B cell (primary cell): Measurements from ENCODE around the gene FBXO3. TPM values are rescaled to one million over a fixed set of nuclear protein-coding genes. Genes with fewer than 3 reads are reported as not detected.

ENCODE experiments used
- ATAC-seq: fragments of 200-7000 bp; cut with Tn5 transposase; one replicate; pipeline ENCODE4 v1.10.0; 2021; ENCODE audit warnings: low read depth, mild to moderate bottlenecking, moderate number of reproducible peaks, moderate library complexity
- CTCF ChIA-PET: fragments of 350-600 bp; sonication (Branson Sonifier 250); formaldehyde crosslinking; loops from one replicate; lab custom pipeline; 2021; ENCODE audit warnings: antibody characterized with exemption, inconsistent platforms; lab: Charles Lee
- POLR2A ChIA-PET: fragments of 350-600 bp; sonication (Branson Sonifier 250); formaldehyde crosslinking; loops from one replicate; lab custom pipeline; 2021; ENCODE audit warnings: antibody characterized with exemption; lab: Charles Lee
- DNase-seq: peaks from one replicate; pipeline ENCODE4 v3.0.0; 2013
- H2AFZ ChIP-seq: 2 replicates; pipeline ENCODE4 v1.6.1; 2012; ENCODE audit warnings: mild to moderate bottlenecking, low read depth, low read length; ENCODE audit not compliant: insufficient read depth, poor library complexity, severe bottlenecking
- H3K27ac ChIP-seq, 2 donors: 1 replicate in 1 of 2; 2 replicates in 1 of 2; pipeline ENCODE4 v1.5.1; 2012 to 2013; ENCODE audit warnings: low read length in 2 of 2, mild to moderate bottlenecking in 2 of 2, moderate library complexity in 1 of 2
- H3K27me3 ChIP-seq, 4 experiments: fragments of 200-600 bp in 1 of 4; sonication (generic) in 1 of 4; replicated peaks in 1 of 4; 1 replicate in 2 of 4; 2 replicates in 2 of 4; pipeline versions ENCODE4 v1.6.1 to v1.7.0; 2013 to 2016; ENCODE audit warnings: low read length in 3 of 4, mild to moderate bottlenecking in 2 of 4, mixed read lengths in 1 of 4, moderate library complexity in 1 of 4; ENCODE audit not compliant: insufficient read depth in 4 of 4, control insufficient read depth in 3 of 4; ENCODE audit errors: control extremely low read depth in 1 of 4
- H3K36me3 ChIP-seq, 2 experiments: replicated peaks in 1 of 2; 1 replicate in 1 of 2; 2 replicates in 1 of 2; pipeline versions ENCODE4 v1.6.1 to v1.7.1; 2013; ENCODE audit warnings: low read length in 1 of 2; ENCODE audit not compliant: insufficient read depth in 2 of 2, control insufficient read depth in 1 of 2; ENCODE audit errors: control extremely low read depth in 1 of 2, extremely low read depth in 1 of 2
- H3K4me1 ChIP-seq, 2 donors: fragments of 200-600 bp in 1 of 2; sonication (generic) in 1 of 2; 1 replicate in 1 of 2; 2 replicates in 1 of 2; pipeline versions ENCODE4 v1.5.1 to v1.6.1; 2013 to 2017; ENCODE audit warnings: low read length in 2 of 2; ENCODE audit not compliant: control insufficient read depth in 2 of 2, insufficient read depth in 2 of 2
- H3K4me2 ChIP-seq: replicated peaks from 2 replicates; pipeline ENCODE3; 2012; ENCODE audit warnings: mild to moderate bottlenecking, low read depth, low read length; ENCODE audit not compliant: poor library complexity, severe bottlenecking
- H3K4me3 ChIP-seq, 5 experiments: fragments of 200-600 bp in 1 of 5; sonication (generic) in 1 of 5; 1 replicate in 3 of 5; 2 replicates in 2 of 5; pipeline versions ENCODE4 v1.5.1 to v1.7.0; 2011 to 2016; ENCODE audit warnings: low read length in 4 of 5, mild to moderate bottlenecking in 4 of 5, low read depth in 2 of 5, control low read depth in 1 of 5, moderate library complexity in 1 of 5; ENCODE audit not compliant: insufficient read depth in 1 of 5; ENCODE audit errors: control extremely low read depth in 1 of 5, extremely low read depth in 1 of 5
- H3K79me2 ChIP-seq: fragments of 200-600 bp; sonication (generic); one replicate; pipeline ENCODE4 v1.6.0; 2016; ENCODE audit warnings: low read length; ENCODE audit not compliant: control insufficient read depth, insufficient read depth
- H3K9ac ChIP-seq: fragments of 200-600 bp; sonication (generic); 2 replicates; pipeline ENCODE4 v1.6.1; 2017; ENCODE audit warnings: mild to moderate bottlenecking, low read length, moderate library complexity
- H3K9me3 ChIP-seq, 3 donors: one replicate each; pipeline versions ENCODE4 v1.6.1 to v1.7.1; 2013; ENCODE audit warnings: low read length in 2 of 3; ENCODE audit not compliant: control insufficient read depth in 2 of 3, insufficient read depth in 1 of 3; ENCODE audit errors: control extremely low read depth in 1 of 3
- H4K20me1 ChIP-seq: 2 replicates; pipeline ENCODE4 v1.6.0; 2012; ENCODE audit warnings: mild to moderate bottlenecking, low read length; ENCODE audit not compliant: insufficient read depth, control insufficient read depth, poor library complexity, severe bottlenecking
- H3K27ac Mint-ChIP-seq: one replicate; pipeline ENCODE4 v1.8.0; 2021; ENCODE audit warnings: mixed read lengths
- H3K27me3 Mint-ChIP-seq: one replicate; pipeline ENCODE4 v1.8.0; 2021; ENCODE audit warnings: mixed read lengths
- H3K4me1 Mint-ChIP-seq: one replicate; pipeline ENCODE4 v1.8.0; 2021; ENCODE audit warnings: mixed read lengths
- H3K4me3 Mint-ChIP-seq: one replicate; pipeline ENCODE4 v1.8.0; 2021; ENCODE audit warnings: mixed read lengths
- H3K9me3 Mint-ChIP-seq: one replicate; pipeline ENCODE4 v1.8.0; 2022; ENCODE audit warnings: mixed read lengths; ENCODE audit not compliant: insufficient read depth
- CTCF ChIP-seq: fragments of 200-600 bp; IDR thresholded peaks from one replicate; pipeline ENCODE4 v1.8.0; 2022; ENCODE audit warnings: antibody characterized with exemption, mild to moderate bottlenecking
- EZH2 ChIP-seq: IDR thresholded peaks from 2 replicates; pipeline ENCODE4 v1.6.1; 2012; ENCODE audit warnings: borderline replicate concordance, low read depth, mild to moderate bottlenecking, moderate library complexity, low read length; ENCODE audit not compliant: insufficient read depth, poor library complexity, severe bottlenecking
- WGBS: methylation state at CpG from one replicate; pipeline ENCODE4 v1.1.5; 2013; ENCODE audit warnings: missing lambda C conversion rate; ENCODE audit not compliant: insufficient coverage; 5-methylcytosine and 5-hydroxymethylcytosine counted together
- intact Hi-C: fragments of 100-400 bp; cut with micrococcal nuclease; formaldehyde crosslinking; loops from one replicate; pipeline ENCODE4 v1.10.0; 2022
- polyA plus RNA-seq: library from polyadenylated mRNA; depleted of rRNA; stranded (reverse); fragments of >200 nt; gene quantifications from 2 replicates; pipeline ENCODE4 v1.2.3, GENCODE V29; 2012
- total RNA-seq, 2 donors: library from RNA; stranded (reverse); fragments of 120-200 nt in 1 of 2; gene quantifications; 1 replicate in 1 of 2; 2 replicates in 1 of 2; pipeline versions ENCODE4 v1.2.3 to v1.2.4, GENCODE V29; 2013 to 2022

The FBXO3 gene
- total and polyA plus RNA-seq, 2 donors (not counting 1 experiment from before 2014, with no cell fraction given) = 16.8 to 34.3 TPM

- Histone ChIP-seq H3K27me3 (peaks cover 0 to 4% (median 0%) of the 10 kb centered on the region in 4 experiments), H2AFZ (no peak overlapping the region), H4K20me1 (no peaks in the 10 kb centered on the region), H3K27ac (no peak overlapping the region), H3K36me3 (peaks cover 0 to 9% of the 10 kb centered on the region in 2 experiments), H3K4me2 (no peak overlapping the region), H3K79me2 (no peaks in the 10 kb centered on the region), H3K9me3 (no peaks in the 10 kb centered on the region), H3K9ac (no peak overlapping the region), H3K4me1 (no peaks in the 10 kb centered on the region), H3K4me3 (no peak overlapping the region)
- Mint-ChIP-seq H3K4me1 (no peaks in the 10 kb centered on the region), H3K27me3 (no peaks in the 10 kb centered on the region), H3K4me3 (no peak overlapping the region), H3K27ac (no peak overlapping the region), H3K9me3 (no peaks in the 10 kb centered on the region)
- WGBS = 100% methylated on average over 1 of the region's 2 CpGs
- ChIA-PET POLR2A (no interaction called here), CTCF (interaction anchor here (0.9 to 1.8 kb wide), 2 partner anchors 9 to 11 kb away, joined by 3 to 9 read pairs; no protein-coding TSS in a partner anchor)
- DNase-seq (no peak), ATAC-seq (no peak)
- TF ChIP-seq CTCF = no peak
- no peak for TF ChIP-seq EZH2
- intact Hi-C loops = no loop called here
Measured at GRCh38 chr11:33706966-33707365, 67.4 kb downstream of the FBXO3 start.

- Histone ChIP-seq H3K4me1 (peaks cover under 1 to 1% of the 10 kb centered on the region in 2 donors), H4K20me1 (no peaks in the 10 kb centered on the region), H3K27ac (no peak overlapping the region), H3K4me2 (no peak overlapping the region), H3K4me3 (no peak overlapping the region), H3K79me2 (no peaks in the 10 kb centered on the region), H3K9ac (no peak overlapping the region), H3K36me3 (peaks cover 0 to 9% of the 10 kb centered on the region in 2 experiments), H3K9me3 (no peaks in the 10 kb centered on the region), H2AFZ (no peak overlapping the region), H3K27me3 (peaks cover 0 to 4% (median 0%) of the 10 kb centered on the region in 4 experiments)
- TF ChIP-seq EZH2 (no peak), CTCF (no peak)
- Mint-ChIP-seq H3K4me1 (no peaks in the 10 kb centered on the region), H3K9me3 (no peaks in the 10 kb centered on the region), H3K27ac (no peak overlapping the region), H3K27me3 (no peaks in the 10 kb centered on the region), H3K4me3 (no peak overlapping the region)
- no CpG with 5 or more reads among the region's 2 CpGs for WGBS
- DNase-seq (no peak), ATAC-seq (no peak)
- ChIA-PET CTCF (interaction anchor here (2.1 kb wide), 1 partner anchor 9 kb away, joined by 5 read pairs; no protein-coding TSS in a partner anchor), POLR2A (no interaction called here)
- intact Hi-C loops = no loop called here
Measured at GRCh38 chr11:33706546-33706945, 67.8 kb downstream of the FBXO3 start.
